A673 (cell line): ENCODE data around the gene LRRC30. TPM values are rescaled to one million over a fixed set of nuclear protein-coding genes. Genes with fewer than 3 reads are reported as not detected.

Experiments
- BruUV-seq: library from RNA; stranded (reverse); fragments of 400-500 nt; replicated peaks from 2 replicates; lab custom pipeline; 2021; lab: Mats Ljungman, UMichigan
- CTCF ChIA-PET: fragments of 300-600 bp; sonication (Branson Sonifier 250); formaldehyde crosslinking; loops from one replicate; lab custom pipeline; 2022; ENCODE audit warnings: antibody characterized with exemption; lab: Charles Lee
- POLR2A ChIA-PET: fragments of 300-600 bp; sonication (Branson Sonifier 250); formaldehyde crosslinking; loops from one replicate; lab custom pipeline; 2022; ENCODE audit warnings: antibody characterized with exemption; ENCODE audit not compliant: low non-redundant PET; lab: Charles Lee
- DNase-seq: peaks from one replicate; pipeline ENCODE4 v3.0.0-alpha.2; 2015; ENCODE audit warnings: low spot score
- H3K27ac ChIP-seq: fragments of 200-600 bp; sonication (generic); 2 replicates; pipeline ENCODE4 v1.5.1; 2016; ENCODE audit warnings: mixed run types, low read depth, mild to moderate bottlenecking, mixed read lengths, antibody characterized with exemption, low read length; ENCODE audit not compliant: poor library complexity, severe bottlenecking
- H3K27me3 ChIP-seq: fragments of 200-600 bp; sonication (generic); replicated peaks from 2 replicates; pipeline ENCODE4 v1.6.1; 2017; ENCODE audit warnings: mixed run types, low read depth, mild to moderate bottlenecking, mixed read lengths, antibody characterized with exemption, low read length; ENCODE audit not compliant: insufficient read depth, poor library complexity
- H3K36me3 ChIP-seq: fragments of 200-600 bp; sonication (generic); 2 replicates; pipeline ENCODE4 v1.6.1; 2016; ENCODE audit warnings: mixed run types, mild to moderate bottlenecking, mixed read lengths, antibody characterized with exemption, low read length; ENCODE audit not compliant: insufficient read depth, poor library complexity, severe bottlenecking
- H3K4me1 ChIP-seq: fragments of 200-600 bp; sonication (generic); 2 replicates; pipeline ENCODE4 v1.6.1; 2017; ENCODE audit warnings: mixed run types, mild to moderate bottlenecking, mixed read lengths, antibody characterized with exemption, low read length; ENCODE audit not compliant: insufficient read depth, poor library complexity, severe bottlenecking
- H3K4me3 ChIP-seq: fragments of 200-600 bp; sonication (generic); 2 replicates; pipeline ENCODE4 v1.5.1; 2016; ENCODE audit warnings: low read depth, mixed run types, mild to moderate bottlenecking, mixed read lengths, low read length; ENCODE audit not compliant: poor library complexity, severe bottlenecking
- H3K9me3 ChIP-seq: fragments of 200-600 bp; sonication (generic); 2 replicates; pipeline ENCODE4 v1.6.1; 2016; ENCODE audit warnings: mixed run types, low read depth, mild to moderate bottlenecking, mixed read lengths, antibody characterized with exemption, low read length; ENCODE audit not compliant: poor library complexity, severe bottlenecking
- CTCF ChIP-seq: fragments of 300-800, 200-600 bp; sonication (generic); conservative IDR thresholded peaks from 2 replicates; pipeline ENCODE4 v1.5.1; 2017; ENCODE audit warnings: low read depth, mild to moderate bottlenecking, antibody characterized with exemption, low read length, moderate library complexity, mixed read lengths
- EZH2 ChIP-seq: fragments of 200-600 bp; sonication (generic); IDR thresholded peaks from 2 replicates; pipeline ENCODE4 v1.6.1; 2017; ENCODE audit warnings: borderline replicate concordance, low read depth, mild to moderate bottlenecking, mixed read lengths, antibody characterized with exemption, low read length; ENCODE audit not compliant: poor library complexity, severe bottlenecking
- intact Hi-C: fragments of 100-400 bp; cut with micrococcal nuclease; formaldehyde crosslinking; loops from one replicate; pipeline ENCODE4 v1.10.0; 2022; ENCODE audit not compliant: unreplicated experiment
- total RNA-seq: library from RNA; stranded (reverse); gene quantifications from 2 replicates; pipeline ENCODE4 v1.2.3, GENCODE V29; 2021

Gene LRRC30
- total RNA-seq, 1 experiment from 2014 or later = not detected

DNA sequence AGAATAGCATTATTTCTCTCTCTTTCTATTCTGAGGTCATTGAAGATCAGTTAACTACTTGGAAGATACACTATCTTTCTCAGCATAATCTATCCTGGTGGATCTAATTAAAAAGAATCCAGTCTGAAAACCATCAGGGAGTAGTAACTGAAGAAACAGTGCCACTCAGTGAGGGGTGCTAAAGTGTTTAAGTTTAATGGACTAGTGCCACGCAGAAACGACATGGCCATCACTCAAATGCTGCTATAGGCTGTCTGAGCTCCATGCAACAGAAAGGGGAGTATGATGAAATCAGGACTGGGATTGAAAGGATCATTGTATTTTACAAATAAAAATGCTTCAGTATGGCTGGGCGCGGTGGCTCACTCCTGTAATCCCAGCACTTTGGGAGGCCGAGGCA is 23.3 kb downstream of the LRRC30 start:
- ChIA-PET POLR2A (no interaction called here), CTCF (no interaction called here)
- no peaks in the 10 kb centered on the region for H3K4me1 ChIP-seq
- intact Hi-C loops = no loop called here
- H3K4me3 ChIP-seq = no peak overlapping the region
- TF ChIP-seq EZH2 (no peak), CTCF (no peak)
- no peak for DNase-seq
- H3K27ac ChIP-seq = no peak overlapping the region
- no peaks in the 10 kb centered on the region for H3K27me3 ChIP-seq
- peaks cover 18% of the 10 kb centered on the region for H3K9me3 ChIP-seq
- no peaks in the 10 kb centered on the region for H3K36me3 ChIP-seq
- no TSS peak for BruUV-seq

DNA sequence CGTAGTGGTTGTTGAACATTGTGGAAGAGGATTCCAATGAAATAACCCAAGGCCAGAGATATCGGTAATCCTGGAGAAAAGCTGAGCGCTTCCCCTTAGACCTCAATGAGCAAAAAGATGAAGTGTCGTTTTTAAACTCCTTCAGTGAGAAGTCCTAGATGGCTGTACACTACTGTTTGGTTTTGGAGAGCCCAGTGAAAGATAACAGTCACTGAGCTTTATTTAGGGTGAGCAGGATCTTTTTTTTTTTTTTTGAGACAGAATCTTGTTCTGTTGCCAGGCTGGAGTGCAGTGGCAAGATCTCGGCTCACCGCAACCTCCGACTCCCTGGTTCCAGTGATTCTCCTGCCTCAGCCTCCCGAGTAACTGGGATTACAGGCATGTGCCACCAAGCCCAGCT is 24.2 kb downstream of the LRRC30 start:
- Histone ChIP-seq H3K4me1 (no peaks in the 10 kb centered on the region), H3K36me3 (no peaks in the 10 kb centered on the region), H3K27ac (no peak overlapping the region), H3K27me3 (no peaks in the 10 kb centered on the region), H3K4me3 (no peak overlapping the region), H3K9me3 (peaks cover 12% of the 10 kb centered on the region)
- intact Hi-C loops = no loop called here
- TF ChIP-seq EZH2 (no peak), CTCF (no peak)
- CTCF ChIA-PET = no interaction called here
- DNase-seq = no peak
- BruUV-seq = no TSS peak
- POLR2A ChIA-PET = no interaction called here

DNA sequence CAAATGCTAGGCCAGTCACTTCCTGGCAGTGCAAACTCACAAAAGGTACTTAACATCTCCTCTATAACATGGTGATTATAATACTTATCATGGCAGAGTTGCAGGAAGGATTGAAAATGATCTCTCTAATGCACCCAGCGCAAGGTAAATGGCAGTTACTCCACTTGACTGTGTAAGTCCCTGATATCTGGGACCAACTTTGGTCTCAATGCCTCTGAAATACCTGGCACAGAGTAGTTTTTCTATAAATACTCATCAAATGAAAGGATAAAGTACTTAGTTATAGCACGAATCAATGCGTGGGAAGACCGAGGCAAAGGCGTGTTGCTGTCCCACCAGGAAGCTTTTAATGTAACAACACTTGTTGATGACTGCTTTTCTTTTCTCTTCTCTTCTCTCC is 24.8 kb downstream of the LRRC30 start:
- Histone ChIP-seq H3K9me3 (peaks cover 13% of the 10 kb centered on the region), H3K36me3 (no peaks in the 10 kb centered on the region), H3K27me3 (no peaks in the 10 kb centered on the region), H3K4me1 (no peaks in the 10 kb centered on the region), H3K4me3 (no peak overlapping the region), H3K27ac (no peak overlapping the region)
- TF ChIP-seq CTCF (no peak), EZH2 (no peak)
- CTCF ChIA-PET = no interaction called here
- BruUV-seq = no TSS peak
- DNase-seq = no peak
- POLR2A ChIA-PET = no interaction called here
- intact Hi-C loops = no loop called here
